Endothelial cell of umbilical vein (primary cell): ENCODE data around the gene INPP5F. TPM values are rescaled to one million over a fixed set of nuclear protein-coding genes. Genes with fewer than 3 reads are reported as not detected.
A peak's percentile ranks its signal among the peaks of the same experiment; 100 is the strongest.

ENCODE experiments used
- BruUV-seq: library from RNA; stranded (reverse); fragments of 400-500 nt; replicated peaks from 2 replicates; lab custom pipeline; 2021; lab: Mats Ljungman, UMichigan
- CTCF ChIA-PET: fragments of 300-600, 350-600 bp; sonication (Branson Sonifier 250); formaldehyde crosslinking; loops from one replicate; lab custom pipeline; 2021; ENCODE audit warnings: antibody characterized with exemption, inconsistent platforms; lab: Charles Lee
- POLR2A ChIA-PET: fragments of 300-600, 350-600 bp; sonication (Branson Sonifier 250); formaldehyde crosslinking; loops from one replicate; lab custom pipeline; 2021; ENCODE audit warnings: antibody characterized with exemption, inconsistent platforms; lab: Charles Lee
- DNase-seq: peaks from one replicate; pipeline ENCODE4 v3.0.0-alpha.2; 2011; ENCODE audit warnings: low read depth, low spot score
- FAIRE-seq: peaks from 2 replicates; lab custom pipeline; 2011; peaks lifted over from hg19 to GRCh38; lab: Jason Lieb, UNC
- H2AFZ ChIP-seq: 2 replicates; pipeline ENCODE4 v1.6.0; 2012; ENCODE audit warnings: low read depth, low read length, control low read depth, inconsistent platforms
- H3K27ac ChIP-seq: 2 replicates; pipeline ENCODE4 v1.5.1; 2011; ENCODE audit warnings: low read depth, mild to moderate bottlenecking, control low read depth, low read length, moderate library complexity; ENCODE audit not compliant: insufficient read depth
- H3K27me3 ChIP-seq, 2 experiments: 2 replicates each; pipeline versions ENCODE4 v1.6.0 to v1.6.1; 2011; ENCODE audit warnings: low read length in 2 of 2, mixed read lengths in 1 of 2; ENCODE audit not compliant: control insufficient read depth in 2 of 2, insufficient read depth in 2 of 2
- H3K36me3 ChIP-seq, 2 experiments: 2 replicates in 1 of 2; 3 replicates in 1 of 2; pipeline ENCODE4 v1.5.1; 2011; ENCODE audit warnings: low read length in 2 of 2, mild to moderate bottlenecking in 1 of 2, moderate library complexity in 1 of 2; ENCODE audit not compliant: control insufficient read depth in 2 of 2, insufficient read depth in 2 of 2; ENCODE audit errors: extremely low read depth in 1 of 2
- H3K4me1 ChIP-seq: 3 replicates; pipeline ENCODE4 v1.5.1; 2011; ENCODE audit warnings: mild to moderate bottlenecking, low read length; ENCODE audit not compliant: control insufficient read depth, insufficient read depth; ENCODE audit errors: extremely low read depth
- H3K4me2 ChIP-seq: 2 replicates; pipeline ENCODE4 v1.6.1; 2011; ENCODE audit warnings: low read length, control low read depth, mixed read lengths; ENCODE audit not compliant: insufficient read depth
- H3K4me3 ChIP-seq, 3 experiments: fragments of 200-600 bp in 1 of 3; sonication (generic), shearing (Covaris generic) in 1 of 3; replicated peaks in 1 of 3; 2 replicates each; pipeline ENCODE4 v1.5.1; 2011 to 2016; ENCODE audit warnings: control low read depth in 3 of 3, low read length in 3 of 3, mild to moderate bottlenecking in 2 of 3, inconsistent platforms in 1 of 3, low read depth in 1 of 3, moderate library complexity in 1 of 3; ENCODE audit not compliant: insufficient read depth in 1 of 3
- H3K79me2 ChIP-seq: 2 replicates; pipeline ENCODE4 v1.6.0; 2012; ENCODE audit warnings: low read length, inconsistent platforms; ENCODE audit not compliant: control insufficient read depth, insufficient read depth
- H3K9ac ChIP-seq: replicated peaks from 2 replicates; pipeline ENCODE3; 2011; ENCODE audit warnings: low read length, control low read depth; ENCODE audit not compliant: insufficient read depth; ENCODE audit errors: extremely low read depth
- H3K9me1 ChIP-seq: replicated peaks from 3 replicates; pipeline ENCODE4 v1.6.0; 2011; ENCODE audit warnings: mild to moderate bottlenecking, low read length; ENCODE audit not compliant: control insufficient read depth, insufficient read depth; ENCODE audit errors: extremely low read depth
- H3K9me3 ChIP-seq: replicated peaks from 2 replicates; pipeline ENCODE4 v1.5.1; 2012; ENCODE audit warnings: low read length, inconsistent platforms; ENCODE audit not compliant: control insufficient read depth, insufficient read depth
- H4K20me1 ChIP-seq: replicated peaks from 2 replicates; pipeline ENCODE3; 2011; ENCODE audit warnings: mild to moderate bottlenecking, low read length; ENCODE audit not compliant: control insufficient read depth, insufficient read depth; ENCODE audit errors: extremely low read depth
- EZH2 ChIP-seq: IDR thresholded peaks from 2 replicates; pipeline ENCODE4 v1.6.1; 2012; ENCODE audit warnings: borderline replicate concordance, low read depth, mild to moderate bottlenecking, moderate library complexity, low read length, inconsistent platforms; ENCODE audit not compliant: severe bottlenecking
- FOS ChIP-seq: IDR thresholded peaks from 2 replicates; pipeline ENCODE4 v1.6.1; 2011; ENCODE audit warnings: mild to moderate bottlenecking, low read length, moderate library complexity, borderline replicate concordance; ENCODE audit not compliant: insufficient read depth
- GATA2 ChIP-seq: IDR thresholded peaks from 2 replicates; pipeline ENCODE4 v1.7.0; 2011; ENCODE audit warnings: low read depth, mild to moderate bottlenecking, moderate library complexity, mixed read lengths, low read length; ENCODE audit not compliant: insufficient read length, insufficient read depth
- JUN ChIP-seq: IDR thresholded peaks from 2 replicates; pipeline ENCODE4 v1.6.1; 2011; ENCODE audit warnings: borderline replicate concordance, low read depth; ENCODE audit not compliant: insufficient read length, insufficient read depth
- MYC ChIP-seq: IDR thresholded peaks from one replicate; pipeline ENCODE4 v1.6.1; 2011; ENCODE audit warnings: mild to moderate bottlenecking, low read depth, low read length
- POLR2A ChIP-seq: IDR thresholded peaks from 2 replicates; pipeline ENCODE4 v1.6.1; 2012; ENCODE audit warnings: low read depth, mild to moderate bottlenecking, control low read depth, low read length
- POLR2AphosphoS5 ChIP-seq: IDR thresholded peaks from 2 replicates; pipeline ENCODE4 v1.6.1; 2012; ENCODE audit warnings: low read depth, mild to moderate bottlenecking, control low read depth, low read length, moderate library complexity; ENCODE audit not compliant: insufficient read depth
- dilution Hi-C: fragments of 300-500 bp; cut with MboI; formaldehyde crosslinking; loops from one replicate; pipeline ENCODE4 v1.15.0; 2019; ENCODE audit warnings: low sequenced_read_pairs; ENCODE audit not compliant: extremely low pct_ligation_motif_present
- intact Hi-C: fragments of 100-400 bp; cut with micrococcal nuclease; formaldehyde crosslinking; loops from one replicate; pipeline ENCODE4 v1.10.0; 2022
- polyA plus RNA-seq, 4 experiments: library from polyadenylated mRNA; depleted of rRNA in 3 of 4; stranded (reverse) in 3 of 4; unstranded in 1 of 4; fragments of >200 nt; gene quantifications; 2 replicates each; pipeline versions ENCODE4 v1.2.1 to v1.2.3, GENCODE V29; 2011 to 2012; ENCODE audit warnings: missing spikeins in 1 of 4
- total RNA-seq: library from RNA; stranded (reverse); gene quantifications from 2 replicates; pipeline ENCODE4 v1.2.3, GENCODE V29; 2021
- TF ChIP-seq, protein P1 (sequence below), 2 donors: IDR thresholded peaks; 1 replicate in 1 of 2; 2 replicates in 1 of 2; pipeline ENCODE4 v1.5.1; 2011; ENCODE audit warnings: low read length in 2 of 2, mild to moderate bottlenecking in 2 of 2, moderate library complexity in 2 of 2, control low read depth in 1 of 2, inconsistent platforms in 1 of 2, low read depth in 1 of 2; ENCODE audit not compliant: insufficient read depth in 1 of 2; ENCODE audit errors: extremely low read depth in 1 of 2
- TF ChIP-seq, protein P2 (sequence below): IDR thresholded peaks from 2 replicates; pipeline ENCODE4 v1.6.1; 2011; ENCODE audit not compliant: insufficient read depth, insufficient read length

The INPP5F gene
- total and polyA plus RNA-seq, 2 donors (not counting 3 experiments of a cell fraction or from before 2014, with no cell fraction given) = 6.1 to 20.3 TPM

DNA sequence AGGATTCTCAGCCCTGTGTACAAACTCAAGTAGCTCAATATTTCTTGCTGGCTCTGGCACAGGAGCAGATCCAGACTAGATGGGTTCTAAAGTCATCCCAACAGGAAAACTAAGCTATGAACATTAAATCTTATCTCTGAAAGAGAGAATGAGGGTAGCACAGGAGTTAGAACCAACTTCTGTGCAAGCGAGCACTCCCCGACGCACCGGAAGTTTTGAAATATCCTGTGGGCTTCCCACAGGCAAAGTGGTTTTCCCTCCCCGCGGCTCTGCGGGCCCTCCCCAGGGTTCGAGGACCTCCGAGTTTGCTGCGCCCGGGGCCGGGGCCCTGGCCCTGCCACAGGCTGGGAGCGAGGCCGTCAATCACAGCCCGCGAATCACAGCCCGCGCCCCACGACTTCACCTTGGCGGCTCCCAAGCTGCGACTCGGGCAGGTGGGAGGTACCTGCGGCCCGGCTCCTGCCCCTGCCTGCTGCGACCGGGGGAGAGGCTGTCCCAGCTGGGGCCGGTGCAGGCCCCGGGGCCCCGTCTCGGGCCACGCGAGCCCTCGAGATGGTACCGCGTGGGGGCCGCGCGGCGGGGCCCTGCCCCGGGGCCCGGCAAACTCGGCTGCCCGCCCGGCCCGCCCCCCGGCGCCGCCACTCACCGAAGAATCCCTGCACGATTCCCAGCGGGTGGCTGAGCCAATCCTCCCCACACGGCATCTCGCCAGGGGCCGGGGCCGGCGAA, 146.2 kb downstream of the INPP5F start:
- no TSS peak for BruUV-seq
- FAIRE-seq = no peak

More for the DNA sequence above, 146.2 kb downstream of the INPP5F start:
- peaks cover 18% of the 10 kb centered on the region for H3K4me1 ChIP-seq
- H3K9me1 ChIP-seq = no peaks in the 10 kb centered on the region
- ChIA-PET CTCF (interaction anchor here (0.8 to 3.3 kb wide), 14 partner anchors 9 to 782 kb away, joined by 3 to 41 read pairs (median 4); partner anchors contain the start of genes INPP5F, SEC23IP and TIAL1), POLR2A (interaction anchor here (0.8 to 2.0 kb wide), 6 partner anchors 9 to 768 kb away, joined by 3 to 5 read pairs (median 4); partner anchors contain the start of genes BAG3, DENND10, SEC23IP and TIAL1)
- TF ChIP-seq, protein P1, sequence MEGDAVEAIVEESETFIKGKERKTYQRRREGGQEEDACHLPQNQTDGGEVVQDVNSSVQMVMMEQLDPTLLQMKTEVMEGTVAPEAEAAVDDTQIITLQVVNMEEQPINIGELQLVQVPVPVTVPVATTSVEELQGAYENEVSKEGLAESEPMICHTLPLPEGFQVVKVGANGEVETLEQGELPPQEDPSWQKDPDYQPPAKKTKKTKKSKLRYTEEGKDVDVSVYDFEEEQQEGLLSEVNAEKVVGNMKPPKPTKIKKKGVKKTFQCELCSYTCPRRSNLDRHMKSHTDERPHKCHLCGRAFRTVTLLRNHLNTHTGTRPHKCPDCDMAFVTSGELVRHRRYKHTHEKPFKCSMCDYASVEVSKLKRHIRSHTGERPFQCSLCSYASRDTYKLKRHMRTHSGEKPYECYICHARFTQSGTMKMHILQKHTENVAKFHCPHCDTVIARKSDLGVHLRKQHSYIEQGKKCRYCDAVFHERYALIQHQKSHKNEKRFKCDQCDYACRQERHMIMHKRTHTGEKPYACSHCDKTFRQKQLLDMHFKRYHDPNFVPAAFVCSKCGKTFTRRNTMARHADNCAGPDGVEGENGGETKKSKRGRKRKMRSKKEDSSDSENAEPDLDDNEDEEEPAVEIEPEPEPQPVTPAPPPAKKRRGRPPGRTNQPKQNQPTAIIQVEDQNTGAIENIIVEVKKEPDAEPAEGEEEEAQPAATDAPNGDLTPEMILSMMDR (IDR thresholded peaks at IDR 0.05; ENCODE audit: extremely low read depth in 1 of 2, insufficient read depth in 1 of 2, low read depth in 1 of 2, low read length in 2 of 2) = no peak
- no peak for TF ChIP-seq FOS
- TF ChIP-seq, protein P2, sequence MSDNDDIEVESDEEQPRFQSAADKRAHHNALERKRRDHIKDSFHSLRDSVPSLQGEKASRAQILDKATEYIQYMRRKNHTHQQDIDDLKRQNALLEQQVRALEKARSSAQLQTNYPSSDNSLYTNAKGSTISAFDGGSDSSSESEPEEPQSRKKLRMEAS = no peak
- no peak for TF ChIP-seq GATA2
- TF ChIP-seq POLR2A = no peak
- TF ChIP-seq MYC = no peak
- TF ChIP-seq EZH2 = no peak
- no peak for TF ChIP-seq JUN
- no peak for TF ChIP-seq POLR2AphosphoS5
- peaks cover 51% of the 10 kb centered on the region for H3K79me2 ChIP-seq
- DNase-seq = peak; percentile 52
- H2AFZ ChIP-seq = peak overlapping the region; percentile 27
- dilution Hi-C loops = no loop called here
- no peaks in the 10 kb centered on the region for H3K27me3 ChIP-seq
- no peaks in the 10 kb centered on the region for H3K36me3 ChIP-seq
- H3K4me2 ChIP-seq = peak overlapping the region; percentile 94
- H3K4me3 ChIP-seq = peak overlapping the region; percentile 93 to 96 (median 96)
- peaks cover 10% of the 10 kb centered on the region for H4K20me1 ChIP-seq
- intact Hi-C loops = loop anchor here (5.0 kb wide), 1 partner anchor 790 kb away; the partner anchor contains the start of gene EIF3A
- H3K9me3 ChIP-seq = no peaks in the 10 kb centered on the region
- H3K27ac ChIP-seq = peak overlapping the region; percentile 81
- H3K9ac ChIP-seq = peak overlapping the region; percentile 84
